HG03571 (cell line): ENCODE measurements around the gene WFDC6.
"Not testable (repeated sequence)": the region's sequence is repeated elsewhere in the genome, so short reads cannot be mapped to it uniquely, and the experiment has no call there.

Experiments used
- ATAC-seq: cut with Tn5 transposase; IDR thresholded peaks from one replicate; pipeline ENCODE4 v1.9.1; 2021; ENCODE audit not compliant: unreplicated experiment

The WFDC6 gene

DNA sequence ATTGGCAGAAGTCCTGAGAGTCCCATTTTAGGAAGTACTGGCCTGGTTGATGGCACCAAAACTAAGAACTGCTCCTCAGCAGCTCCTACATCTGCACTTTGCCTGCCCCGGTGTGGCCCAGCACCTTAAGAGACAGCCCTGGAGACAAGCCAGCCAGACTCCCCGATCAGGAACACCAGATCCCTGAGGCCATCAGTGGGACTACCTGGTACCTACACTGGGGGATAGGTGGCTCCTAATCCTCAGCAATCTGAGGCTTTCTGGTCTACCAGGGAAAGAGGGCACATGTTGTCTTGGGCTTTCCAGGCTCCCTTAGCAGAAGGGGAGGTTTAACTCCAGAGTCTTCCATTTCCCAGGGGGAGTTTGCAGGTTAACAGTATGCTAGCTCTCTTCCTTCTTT, at the start of gene WFDC6:
Gene WFDC6, minus strand, starts transcription at position 101 of the 400 bp plus-strand sequence. Its CDS starts 75 bp downstream, at position 26.
- ATAC-seq: no peak

DNA sequence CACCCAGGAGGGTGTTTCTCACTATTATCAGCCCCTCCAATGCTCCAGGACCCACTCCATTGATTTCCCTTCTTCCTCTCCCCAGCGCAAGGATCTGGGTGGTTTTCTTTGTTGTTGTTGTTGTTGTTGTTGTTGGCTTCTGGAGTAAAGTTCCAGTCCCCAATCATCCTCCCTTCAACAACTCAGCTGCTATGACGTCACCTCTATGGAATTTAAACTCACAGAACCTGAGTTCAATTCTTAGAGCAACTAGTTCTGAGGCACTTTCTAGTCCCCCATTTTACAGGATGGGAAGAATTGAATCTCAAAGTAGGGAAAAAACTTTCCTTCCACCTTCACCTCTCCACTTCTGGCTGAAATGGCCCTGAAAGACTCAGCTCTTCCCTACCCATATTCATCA, 49.5 kb upstream of the WFDC6 start:
- no peak for ATAC-seq

DNA sequence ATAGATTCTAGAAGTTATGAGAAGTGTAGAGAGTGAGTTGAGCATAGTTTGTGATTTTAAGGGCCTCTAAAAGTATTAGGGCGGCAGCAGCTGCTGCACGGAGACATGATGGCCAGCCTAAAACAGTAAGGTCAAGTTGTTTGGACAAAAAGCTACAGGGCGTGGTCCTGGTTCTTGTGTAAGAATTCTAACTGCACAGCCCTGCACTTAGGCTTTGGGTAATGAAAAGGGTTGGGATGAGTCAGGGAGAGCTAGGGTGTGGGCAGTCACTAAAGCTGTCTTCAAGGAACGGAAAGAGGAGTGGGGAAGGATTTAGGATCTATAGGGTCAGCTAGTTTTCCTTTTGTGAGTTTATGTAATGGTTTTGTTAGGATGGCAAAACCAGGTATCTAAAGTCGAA, 46.7 kb upstream of the WFDC6 start:
- ATAC-seq: not testable (repeated sequence)

DNA sequence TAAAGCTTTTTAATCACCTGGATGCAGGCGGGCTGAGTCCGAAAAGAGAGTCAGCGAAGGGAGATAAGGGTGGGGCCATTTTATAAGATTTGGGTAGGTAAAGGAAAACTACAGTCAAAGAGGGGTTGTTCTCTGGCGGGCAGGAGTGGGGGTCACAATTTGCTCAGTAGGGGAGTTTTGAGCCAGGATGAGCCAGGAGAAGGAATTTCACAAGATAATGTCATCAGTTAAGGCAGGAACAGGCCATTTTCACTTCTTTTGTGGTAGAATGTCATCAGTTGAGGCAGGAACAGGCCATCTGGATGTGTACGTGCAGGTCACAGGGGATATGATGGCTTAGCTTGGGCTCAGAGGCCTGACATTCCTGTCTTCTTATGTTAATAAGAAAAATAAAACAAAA, 45.0 kb upstream of the WFDC6 start:
- ATAC-seq: not testable (repeated sequence)

- no peak for ATAC-seq
Measured at GRCh38 chr20:45583502-45583901, 44.2 kb upstream of the WFDC6 start.

GRCh38 chr20:45581702-45582101, 42.4 kb upstream of the WFDC6 start:
- no peak for ATAC-seq

- no peak for ATAC-seq
Measured at GRCh38 chr20:45579184-45579583, 39.9 kb upstream of the WFDC6 start, which contains the start of gene WFDC8. Gene WFDC8, minus strand, starts transcription at chr20:45579284. Its CDS starts 37 bp downstream, at chr20:45579247.

- no peak for ATAC-seq
Measured at GRCh38 chr20:45578231-45578630, 38.9 kb upstream of the WFDC6 start.

DNA sequence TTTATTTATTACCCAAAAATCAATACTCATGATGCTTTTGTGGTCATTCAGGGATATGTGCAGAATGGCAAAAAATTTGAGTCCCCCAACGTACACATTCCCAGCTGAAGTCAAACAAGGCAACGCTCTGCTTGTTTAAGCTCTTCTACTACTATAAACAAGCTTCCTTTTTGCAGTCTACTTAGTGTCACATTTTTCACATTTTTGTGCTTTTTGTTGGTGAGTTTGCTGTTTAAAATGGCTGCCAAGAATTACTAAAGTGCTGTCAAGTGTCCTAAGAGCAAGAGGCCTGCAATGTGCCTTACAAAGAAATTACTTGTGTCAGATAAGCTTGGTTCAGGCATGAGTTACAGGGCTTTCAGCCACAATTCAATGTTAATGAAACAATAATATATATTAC, 37.7 kb upstream of the WFDC6 start:
- ATAC-seq: no peak

- ATAC-seq: no peak
Measured at GRCh38 chr20:45575931-45576330, 36.6 kb upstream of the WFDC6 start.

GRCh38 chr20:45569650-45570049, 30.4 kb upstream of the WFDC6 start:
- not testable (repeated sequence) for ATAC-seq

DNA sequence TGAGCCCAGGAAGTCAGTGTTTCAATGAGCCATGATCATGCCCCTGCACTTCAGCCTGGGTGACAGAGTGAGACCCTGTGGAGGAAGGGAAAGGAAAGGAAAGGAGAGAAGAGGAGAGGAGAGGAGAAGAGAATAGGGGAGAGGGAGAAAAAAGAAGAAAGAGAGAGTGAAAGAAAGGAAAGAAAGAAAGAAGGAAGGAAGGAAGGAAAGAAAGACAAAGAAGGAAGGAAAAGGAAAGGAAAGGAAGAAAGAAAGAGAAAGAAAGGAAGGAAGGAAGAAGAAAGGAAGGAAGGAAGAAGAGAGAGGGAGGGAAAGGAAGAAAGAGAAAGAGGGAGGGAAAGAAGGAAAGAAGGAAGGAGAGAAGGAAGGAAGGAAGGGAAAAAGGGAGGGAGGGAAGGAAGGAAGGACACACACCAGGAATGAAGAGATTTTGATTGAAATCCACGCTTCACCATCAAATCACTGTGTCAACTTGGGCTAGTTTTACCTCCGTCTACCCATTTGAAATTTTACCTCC, 25.5 kb upstream of the WFDC6 start:
- ATAC-seq: no peak

GRCh38 chr20:45555198-45555597, 15.9 kb upstream of the WFDC6 start:
- no peak for ATAC-seq

DNA sequence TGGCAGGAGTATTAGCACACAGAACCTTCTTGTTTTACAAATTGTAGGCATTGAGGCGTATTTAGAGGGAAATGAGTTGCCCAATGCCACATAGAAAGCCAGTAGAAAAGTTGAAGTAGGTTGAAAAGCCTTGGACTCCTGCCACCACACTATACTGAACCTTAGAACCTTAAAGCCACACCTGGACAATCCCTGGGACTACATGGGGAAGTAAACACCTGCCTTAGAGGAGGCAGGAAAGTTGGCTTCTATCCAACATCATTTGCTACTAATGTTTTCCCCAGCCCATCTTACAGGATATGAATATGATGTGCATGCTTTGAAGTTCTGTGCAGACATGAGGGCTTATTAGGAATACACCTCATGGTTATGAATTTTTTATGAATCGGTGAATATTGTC, 13.2 kb upstream of the WFDC6 start:
- no peak for ATAC-seq

DNA sequence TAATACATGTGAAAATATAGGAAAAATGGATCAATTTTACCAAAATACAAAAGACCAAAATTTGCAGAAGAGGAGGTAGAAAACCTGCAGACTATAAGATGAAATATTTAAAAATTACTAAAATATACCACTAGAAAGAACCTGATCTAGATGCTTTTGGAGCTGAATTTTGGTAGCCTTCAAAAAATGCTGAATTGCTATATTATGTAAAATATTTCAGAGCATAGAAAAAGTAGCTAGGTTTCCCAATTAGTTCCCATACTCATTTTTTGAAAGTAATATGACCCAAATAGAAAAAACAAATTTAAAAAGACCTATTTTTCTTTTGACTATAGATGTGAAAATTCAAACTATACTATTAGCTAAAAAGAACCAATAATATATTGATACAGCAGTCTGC, 11.5 kb upstream of the WFDC6 start:
- ATAC-seq: no peak

DNA sequence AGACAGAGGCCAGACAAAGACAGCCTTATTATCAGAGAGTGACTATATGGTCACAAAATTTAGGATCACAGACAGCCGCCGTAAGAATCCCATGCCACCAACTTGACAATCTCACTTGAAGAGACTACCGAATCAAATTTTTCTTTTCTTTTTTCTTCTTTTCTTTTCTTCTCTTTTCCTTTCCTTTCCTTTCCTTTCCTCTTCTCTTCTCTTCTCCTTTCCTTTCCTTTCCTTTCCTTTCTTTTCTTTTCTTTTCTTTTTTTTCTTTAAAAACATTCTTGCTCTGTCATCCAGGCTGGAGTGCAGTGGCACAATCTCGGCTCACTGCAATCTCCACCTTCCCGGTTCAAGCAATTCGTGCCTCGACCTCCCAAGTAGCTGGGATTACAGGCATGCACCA, 9.1 kb upstream of the WFDC6 start:
- ATAC-seq: no peak

DNA sequence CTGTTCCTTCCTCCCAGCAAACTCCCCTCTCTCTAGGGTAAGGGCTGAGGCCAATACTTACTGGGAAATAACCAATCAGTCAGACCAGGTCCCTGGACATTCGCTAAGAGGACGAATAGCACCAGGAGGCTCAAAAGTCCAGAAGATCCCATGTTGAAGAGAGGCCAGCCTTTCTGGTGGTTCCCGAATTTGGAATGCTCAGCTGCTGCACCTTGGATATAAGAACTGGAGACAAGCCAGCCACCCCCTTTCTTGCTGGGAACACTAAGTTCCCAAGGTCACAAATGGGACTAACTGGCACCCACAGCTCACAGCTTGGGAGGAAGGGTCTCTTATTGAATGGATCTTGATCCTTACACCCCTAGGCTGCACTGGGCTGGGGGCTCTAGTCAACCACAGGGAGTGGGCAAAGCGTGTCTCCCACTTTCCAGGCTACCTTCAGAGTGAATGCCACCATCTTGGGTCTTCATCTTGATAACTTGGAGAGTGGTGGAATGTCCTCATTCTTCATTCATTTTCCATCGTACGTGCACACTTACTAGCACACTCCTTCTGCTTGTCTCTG, 8.0 kb upstream of the WFDC6 start, which contains the start of gene EPPIN:
Gene EPPIN, minus strand, starts transcription at position 196 of the 565 bp plus-strand sequence. Its CDS starts 44 bp downstream, at position 152.
- ATAC-seq: no peak

DNA sequence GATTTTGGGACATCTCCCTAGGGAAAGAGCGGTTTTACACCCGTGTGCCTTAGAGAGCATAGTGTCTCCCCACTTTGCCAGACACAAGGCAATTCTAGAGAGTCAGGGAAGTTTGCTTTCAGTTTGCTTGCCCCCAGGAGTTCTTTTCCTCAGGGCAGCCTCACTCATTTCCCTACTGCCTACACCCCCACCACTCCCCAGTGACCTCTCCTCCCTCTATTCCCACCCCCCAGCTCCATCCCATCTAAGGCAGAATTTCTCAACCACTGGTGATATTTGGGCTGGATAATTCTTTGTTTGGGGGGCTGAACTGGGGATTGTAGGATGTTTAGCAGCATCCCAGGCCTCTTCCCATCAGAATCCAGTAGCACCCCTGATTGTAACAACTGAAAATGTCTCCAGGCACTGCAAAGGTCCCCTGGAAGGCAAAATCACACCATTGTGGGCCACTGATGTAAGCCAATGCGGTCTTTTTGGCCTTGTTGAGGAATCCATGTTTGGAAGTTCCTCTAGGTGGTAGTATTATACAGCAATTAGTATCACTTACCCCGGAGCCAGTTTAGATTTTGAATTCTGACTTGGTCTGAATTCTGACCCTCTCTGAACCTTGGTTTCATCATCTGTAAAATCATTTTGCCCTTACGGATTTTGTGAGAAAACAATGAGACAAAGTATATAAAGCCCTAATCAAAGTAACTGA, 6.6 kb upstream of the WFDC6 start:
- no peak for ATAC-seq

- no peak for ATAC-seq
Measured at GRCh38 chr20:45545351-45545750, 6.1 kb upstream of the WFDC6 start.

DNA sequence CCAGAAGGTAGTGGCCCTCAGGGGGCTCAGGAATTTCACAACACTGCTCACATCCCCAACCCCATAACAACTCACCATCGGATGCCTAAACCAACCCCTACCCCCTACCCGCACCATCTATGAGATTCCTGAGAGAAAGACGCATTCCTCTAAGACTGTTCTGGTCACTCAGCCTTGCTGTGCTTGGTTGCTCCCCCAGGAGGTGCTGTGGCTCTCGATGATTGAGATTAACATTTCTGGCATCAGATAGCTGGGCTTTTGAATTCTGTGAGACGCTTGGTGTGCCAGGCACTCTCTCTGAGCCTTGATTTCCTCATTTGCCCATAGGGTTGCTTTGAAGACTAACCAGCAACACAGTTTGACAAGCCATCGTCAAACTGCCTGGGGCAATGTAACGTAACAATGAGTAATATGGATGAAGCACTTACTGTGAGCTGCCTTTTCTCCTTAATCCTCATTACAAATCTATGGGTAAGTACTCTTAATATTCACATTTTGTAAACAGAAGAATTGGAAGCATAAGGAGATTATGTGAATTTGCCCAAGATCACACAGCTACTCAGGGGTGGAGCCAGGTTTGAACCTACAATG, 978 bp downstream of the WFDC6 start:
- no peak for ATAC-seq

- ATAC-seq: no peak
Measured at GRCh38 chr20:45527294-45527693, 12.0 kb downstream of the WFDC6 start.

DNA sequence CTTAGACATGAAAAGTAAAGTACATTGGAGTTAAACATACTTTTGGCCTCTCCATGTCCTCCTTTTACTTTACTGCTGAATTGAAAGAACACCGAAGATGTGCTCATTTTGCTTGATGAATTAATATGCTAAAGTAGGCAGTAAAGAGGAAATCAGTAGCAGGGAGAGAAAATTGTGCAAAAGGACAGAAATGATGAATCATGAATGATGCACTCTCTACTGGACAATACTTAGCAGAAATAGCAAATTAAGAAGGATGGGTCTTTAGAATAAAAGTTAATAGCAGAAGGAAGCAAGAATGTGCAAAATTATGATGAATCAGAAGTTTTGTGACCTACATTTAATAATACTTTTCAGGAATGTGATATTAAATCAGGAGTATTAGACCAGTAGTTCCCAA, 15.5 kb downstream of the WFDC6 start:
- ATAC-seq: no peak
